Loucy (cell line): ENCODE data around the gene AAR2.

Experiments
- EZH2phosphoT487 ChIP-seq: fragments of 200-600 bp; IDR thresholded peaks from 2 replicates; pipeline ENCODE4 v1.6.1; 2018; ENCODE audit warnings: antibody characterized with exemption, mild to moderate bottlenecking, moderate library complexity, borderline replicate concordance
- TF ChIP-seq, protein P1 (sequence below): fragments of 200-600 bp; sonication (generic); conservative IDR thresholded peaks from 2 replicates; pipeline ENCODE4 v1.5.1; 2014; ENCODE audit warnings: mild to moderate bottlenecking, antibody characterized with exemption, low read length

DNA sequence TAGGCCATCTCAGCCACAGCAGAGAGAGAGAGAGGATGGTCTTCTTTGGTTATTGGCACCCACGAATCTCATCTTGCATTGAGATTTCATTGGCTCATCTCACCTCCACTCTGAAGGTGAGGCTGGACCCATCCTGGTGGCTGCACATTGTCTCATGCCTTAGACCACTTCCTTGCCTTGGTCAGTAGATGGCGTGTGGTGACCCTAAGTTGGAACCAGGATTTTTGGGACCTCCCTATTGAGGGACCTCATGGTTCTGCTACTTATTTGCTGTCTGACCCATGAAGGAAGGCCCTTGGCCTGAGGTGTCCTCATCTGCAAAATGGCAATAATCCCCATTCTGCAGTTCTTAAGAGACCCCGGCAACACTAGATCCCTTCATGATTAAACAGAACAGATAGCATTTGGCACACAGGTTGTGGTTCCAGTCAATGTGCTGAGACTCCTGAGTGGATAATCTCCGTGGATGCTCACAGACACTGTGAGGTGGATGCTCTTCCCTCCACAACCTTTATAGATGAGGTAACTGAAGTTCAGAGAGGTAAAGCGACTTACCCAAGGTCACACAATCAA is 21.5 kb upstream of the AAR2 start:
- no peak for TF ChIP-seq EZH2phosphoT487
- TF ChIP-seq, protein P1, sequence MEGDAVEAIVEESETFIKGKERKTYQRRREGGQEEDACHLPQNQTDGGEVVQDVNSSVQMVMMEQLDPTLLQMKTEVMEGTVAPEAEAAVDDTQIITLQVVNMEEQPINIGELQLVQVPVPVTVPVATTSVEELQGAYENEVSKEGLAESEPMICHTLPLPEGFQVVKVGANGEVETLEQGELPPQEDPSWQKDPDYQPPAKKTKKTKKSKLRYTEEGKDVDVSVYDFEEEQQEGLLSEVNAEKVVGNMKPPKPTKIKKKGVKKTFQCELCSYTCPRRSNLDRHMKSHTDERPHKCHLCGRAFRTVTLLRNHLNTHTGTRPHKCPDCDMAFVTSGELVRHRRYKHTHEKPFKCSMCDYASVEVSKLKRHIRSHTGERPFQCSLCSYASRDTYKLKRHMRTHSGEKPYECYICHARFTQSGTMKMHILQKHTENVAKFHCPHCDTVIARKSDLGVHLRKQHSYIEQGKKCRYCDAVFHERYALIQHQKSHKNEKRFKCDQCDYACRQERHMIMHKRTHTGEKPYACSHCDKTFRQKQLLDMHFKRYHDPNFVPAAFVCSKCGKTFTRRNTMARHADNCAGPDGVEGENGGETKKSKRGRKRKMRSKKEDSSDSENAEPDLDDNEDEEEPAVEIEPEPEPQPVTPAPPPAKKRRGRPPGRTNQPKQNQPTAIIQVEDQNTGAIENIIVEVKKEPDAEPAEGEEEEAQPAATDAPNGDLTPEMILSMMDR: peak; percentile 80
